ENCODE measurements around the gene STEEP1. TPM values are rescaled to one million over a fixed set of nuclear protein-coding genes. Genes with fewer than 3 reads are reported as not detected.

Gene STEEP1
- total and polyA plus RNA-seq, 7 donors, result 8.0 to 15.4 (median 13.4) TPM

DNA sequence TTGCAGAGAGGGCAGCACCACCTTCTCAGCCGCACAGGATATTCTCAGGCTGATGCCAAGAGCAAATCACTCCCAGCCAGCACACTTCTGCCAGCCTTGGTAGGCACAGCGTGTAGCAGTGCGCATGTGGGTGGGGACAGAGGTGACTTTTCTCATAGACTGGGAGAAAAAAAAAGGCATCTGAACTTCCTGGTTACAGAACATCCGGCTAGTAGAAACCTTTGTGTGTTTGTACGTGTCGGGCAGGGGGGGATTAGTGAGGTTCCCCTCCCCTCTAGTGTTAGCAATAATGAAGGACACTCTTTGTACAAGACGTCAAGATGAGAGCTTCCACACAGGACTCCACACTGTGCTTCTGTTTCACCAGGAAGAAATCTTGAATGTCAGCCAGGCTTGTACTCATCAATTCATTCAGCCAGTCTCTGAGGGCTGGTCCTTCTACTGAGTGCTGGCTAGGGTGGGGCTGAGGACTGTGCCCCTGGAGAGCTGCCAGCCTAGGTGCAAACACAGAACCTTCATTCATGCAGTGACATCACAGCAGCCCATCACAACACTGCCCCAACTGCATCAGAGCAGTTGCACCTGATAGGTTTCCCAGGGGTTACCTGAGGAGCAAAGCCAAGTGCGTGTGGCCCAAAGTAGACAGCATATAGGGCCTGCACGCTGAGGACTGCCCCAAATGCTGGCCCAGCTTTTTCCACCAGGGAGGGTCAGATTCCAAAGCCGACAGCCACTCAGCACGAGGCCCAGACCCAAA is 62.3 kb downstream of the STEEP1 start:
- Histone ChIP-seq H3K4me1 (no peaks in the 10 kb centered on the region), H3K4me3 (no peak overlapping the region), H3K36me3 (ENCODE audit: insufficient read depth in 1 of 2, low read depth in 1 of 2) (no peaks in the 10 kb centered on the region), H3K27ac (no peak overlapping the region), H3K27me3 (ENCODE audit: insufficient read depth in 3 of 3, low read length in 2 of 3) (no peaks in the 10 kb centered on the region), H3K9me3 (no peaks in the 10 kb centered on the region)
- ATAC-seq (no peak), DNase-seq (no peak)
- intact Hi-C loops (cut with DNase I), result no loop called here
- TF ChIP-seq, protein P1, sequence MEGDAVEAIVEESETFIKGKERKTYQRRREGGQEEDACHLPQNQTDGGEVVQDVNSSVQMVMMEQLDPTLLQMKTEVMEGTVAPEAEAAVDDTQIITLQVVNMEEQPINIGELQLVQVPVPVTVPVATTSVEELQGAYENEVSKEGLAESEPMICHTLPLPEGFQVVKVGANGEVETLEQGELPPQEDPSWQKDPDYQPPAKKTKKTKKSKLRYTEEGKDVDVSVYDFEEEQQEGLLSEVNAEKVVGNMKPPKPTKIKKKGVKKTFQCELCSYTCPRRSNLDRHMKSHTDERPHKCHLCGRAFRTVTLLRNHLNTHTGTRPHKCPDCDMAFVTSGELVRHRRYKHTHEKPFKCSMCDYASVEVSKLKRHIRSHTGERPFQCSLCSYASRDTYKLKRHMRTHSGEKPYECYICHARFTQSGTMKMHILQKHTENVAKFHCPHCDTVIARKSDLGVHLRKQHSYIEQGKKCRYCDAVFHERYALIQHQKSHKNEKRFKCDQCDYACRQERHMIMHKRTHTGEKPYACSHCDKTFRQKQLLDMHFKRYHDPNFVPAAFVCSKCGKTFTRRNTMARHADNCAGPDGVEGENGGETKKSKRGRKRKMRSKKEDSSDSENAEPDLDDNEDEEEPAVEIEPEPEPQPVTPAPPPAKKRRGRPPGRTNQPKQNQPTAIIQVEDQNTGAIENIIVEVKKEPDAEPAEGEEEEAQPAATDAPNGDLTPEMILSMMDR (IDR thresholded peaks at IDR 0.05), result no peak
- 52 to 58% (median 57%) methylated on average over 11 of the region's 11 CpGs for WGBS, 3 donors

- 88 to 91% (median 90%) methylated on average over 7 of the region's 7 CpGs for WGBS, 3 donors
- TF ChIP-seq, protein P1 (IDR thresholded peaks at IDR 0.05), result no peak
- Histone ChIP-seq H3K36me3 (ENCODE audit: insufficient read depth in 1 of 2, low read depth in 1 of 2) (no peaks in the 10 kb centered on the region), H3K4me3 (no peak overlapping the region), H3K9me3 (no peaks in the 10 kb centered on the region), H3K27me3 (ENCODE audit: insufficient read depth in 3 of 3, low read length in 2 of 3) (no peaks in the 10 kb centered on the region), H3K4me1 (no peaks in the 10 kb centered on the region), H3K27ac (no peak overlapping the region)
- ATAC-seq (no peak), DNase-seq (no peak)
- intact Hi-C loops (cut with DNase I), result no loop called here
Measured at GRCh38 chrX:119501511-119502148, 63.6 kb downstream of the STEEP1 start.

- intact Hi-C loops (cut with DNase I), result no loop called here
- TF ChIP-seq, protein P1 (IDR thresholded peaks at IDR 0.05), result no peak
- H3K4me3 ChIP-seq, result no peak overlapping the region
- 75 to 87% (median 84%) methylated on average over 13 of the region's 13 CpGs for whole genome bisulfite sequencing, 3 donors
- no peaks in the 10 kb centered on the region for H3K9me3 ChIP-seq
- ATAC-seq, result no peak
- DNase-seq, result no peak
- no peaks in the 10 kb centered on the region for H3K4me1 ChIP-seq
- H3K27ac ChIP-seq, result no peak overlapping the region
- no peaks in the 10 kb centered on the region for H3K36me3 ChIP-seq (ENCODE audit: insufficient read depth in 1 of 2, low read depth in 1 of 2)
- H3K27me3 ChIP-seq (ENCODE audit: insufficient read depth in 3 of 3, low read length in 2 of 3), result no peaks in the 10 kb centered on the region
Measured at GRCh38 chrX:119500061-119500800, 65.0 kb downstream of the STEEP1 start.

DNA sequence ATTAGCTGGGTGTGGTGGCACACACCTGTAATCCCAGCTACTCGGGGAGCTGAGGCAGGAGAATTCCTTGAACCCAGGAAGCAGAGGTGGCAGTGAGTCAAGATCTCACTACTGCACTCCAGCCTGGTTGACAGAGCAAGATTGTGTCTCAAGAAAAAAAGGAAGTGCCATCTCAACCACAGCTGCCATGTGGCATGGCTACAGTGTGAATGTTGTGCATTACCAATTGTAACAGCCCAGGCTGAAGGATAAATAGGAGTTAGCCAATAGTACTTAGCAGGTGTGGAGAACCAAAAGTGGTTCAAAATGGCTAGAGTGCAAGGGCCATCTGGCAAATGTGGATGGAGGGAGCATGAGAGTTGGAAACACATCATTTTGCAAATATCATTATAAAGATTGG is 68.0 kb downstream of the STEEP1 start:
- intact Hi-C loops (cut with DNase I), result no loop called here
- TF ChIP-seq, protein P1 (IDR thresholded peaks at IDR 0.05), result no peak
- Histone ChIP-seq H3K36me3 (ENCODE audit: insufficient read depth in 1 of 2, low read depth in 1 of 2) (no peaks in the 10 kb centered on the region), H3K4me3 (no peak overlapping the region), H3K27ac (no peak overlapping the region), H3K9me3 (no peaks in the 10 kb centered on the region), H3K27me3 (ENCODE audit: insufficient read depth in 3 of 3, low read length in 2 of 3) (no peaks in the 10 kb centered on the region), H3K4me1 (no peaks in the 10 kb centered on the region)
- ATAC-seq (no peak), DNase-seq (no peak)
- WGBS, 3 donors, result 52 to 92% (median 71%) methylated on average over 1 of the region's 1 CpG

Data from psoas muscle (tissue), 8 donors.